ENCODE data around the gene ATP6V1C2. TPM values are rescaled to one million over a fixed set of nuclear protein-coding genes. Genes with fewer than 3 reads are reported as not detected.
A peak's percentile ranks its signal among the peaks of the same experiment; 100 is the strongest.

ATP6V1C2 gene
- total RNA-seq, 1 donor from 2014 or later, result 0.11 TPM

DNA sequence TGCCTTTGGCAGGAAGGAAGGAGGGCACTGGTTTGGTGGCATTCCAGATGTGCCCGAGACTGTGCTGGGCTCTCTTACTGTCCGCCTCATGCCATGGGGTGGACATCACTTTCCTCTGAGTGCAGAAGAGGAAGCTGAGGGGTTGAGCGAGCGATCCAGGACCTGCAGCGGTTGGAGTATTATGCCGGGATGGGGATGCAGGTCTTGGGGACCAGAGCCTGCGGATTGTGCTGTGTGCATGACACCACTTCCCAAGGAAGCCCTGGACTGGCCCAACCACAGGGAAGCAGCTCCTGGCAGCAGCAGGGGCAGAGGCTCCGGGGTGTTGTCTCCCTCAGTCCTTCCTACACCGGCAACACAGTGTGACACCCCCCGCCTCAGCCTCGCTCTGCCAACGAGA lies 44.5 kb downstream of the ATP6V1C2 start:
- H3K9me3 Mint-ChIP-seq, result no peaks in the 10 kb centered on the region
- Histone ChIP-seq H3F3A (ENCODE audit: low read depth) (no peaks in the 10 kb centered on the region), H3K4me2 (no peak overlapping the region), H3K4me1 (peaks cover 10% of the 10 kb centered on the region), H3K27ac (no peak overlapping the region), H3K36me3 (no peaks in the 10 kb centered on the region), H3K27me3 (no peaks in the 10 kb centered on the region), H4K20me1 (ENCODE audit: low read depth) (no peaks in the 10 kb centered on the region), H3K4me3 (no peak overlapping the region), H3K9me3 (ENCODE audit: low read depth) (no peaks in the 10 kb centered on the region), H3K79me2 (ENCODE audit: low read depth) (no peaks in the 10 kb centered on the region), H2AFZ (replicated peaks) (no peak overlapping the region), H3K9ac (no peak overlapping the region)
- H3K4me3 Mint-ChIP-seq, result no peak overlapping the region
- H3K36me3 Mint-ChIP-seq, result no peaks in the 10 kb centered on the region
- H3K27ac Mint-ChIP-seq, result no peak overlapping the region
- peaks cover 17% of the 10 kb centered on the region for H3K4me1 Mint-ChIP-seq
- no peak for DNase-seq (ENCODE audit: low spot score)
- TF ChIP-seq EZH2 (IDR thresholded peaks at IDR 0.05), result no peak
- TF ChIP-seq, protein P1, sequence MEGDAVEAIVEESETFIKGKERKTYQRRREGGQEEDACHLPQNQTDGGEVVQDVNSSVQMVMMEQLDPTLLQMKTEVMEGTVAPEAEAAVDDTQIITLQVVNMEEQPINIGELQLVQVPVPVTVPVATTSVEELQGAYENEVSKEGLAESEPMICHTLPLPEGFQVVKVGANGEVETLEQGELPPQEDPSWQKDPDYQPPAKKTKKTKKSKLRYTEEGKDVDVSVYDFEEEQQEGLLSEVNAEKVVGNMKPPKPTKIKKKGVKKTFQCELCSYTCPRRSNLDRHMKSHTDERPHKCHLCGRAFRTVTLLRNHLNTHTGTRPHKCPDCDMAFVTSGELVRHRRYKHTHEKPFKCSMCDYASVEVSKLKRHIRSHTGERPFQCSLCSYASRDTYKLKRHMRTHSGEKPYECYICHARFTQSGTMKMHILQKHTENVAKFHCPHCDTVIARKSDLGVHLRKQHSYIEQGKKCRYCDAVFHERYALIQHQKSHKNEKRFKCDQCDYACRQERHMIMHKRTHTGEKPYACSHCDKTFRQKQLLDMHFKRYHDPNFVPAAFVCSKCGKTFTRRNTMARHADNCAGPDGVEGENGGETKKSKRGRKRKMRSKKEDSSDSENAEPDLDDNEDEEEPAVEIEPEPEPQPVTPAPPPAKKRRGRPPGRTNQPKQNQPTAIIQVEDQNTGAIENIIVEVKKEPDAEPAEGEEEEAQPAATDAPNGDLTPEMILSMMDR (IDR thresholded peaks at IDR 0.05), result no peak
- TF ChIP-seq EZH2phosphoT487 (IDR thresholded peaks at IDR 0.05), result no peak
- H3K27me3 Mint-ChIP-seq (ENCODE audit: insufficient read depth, low read depth), result peaks cover 2% of the 10 kb centered on the region

DNA sequence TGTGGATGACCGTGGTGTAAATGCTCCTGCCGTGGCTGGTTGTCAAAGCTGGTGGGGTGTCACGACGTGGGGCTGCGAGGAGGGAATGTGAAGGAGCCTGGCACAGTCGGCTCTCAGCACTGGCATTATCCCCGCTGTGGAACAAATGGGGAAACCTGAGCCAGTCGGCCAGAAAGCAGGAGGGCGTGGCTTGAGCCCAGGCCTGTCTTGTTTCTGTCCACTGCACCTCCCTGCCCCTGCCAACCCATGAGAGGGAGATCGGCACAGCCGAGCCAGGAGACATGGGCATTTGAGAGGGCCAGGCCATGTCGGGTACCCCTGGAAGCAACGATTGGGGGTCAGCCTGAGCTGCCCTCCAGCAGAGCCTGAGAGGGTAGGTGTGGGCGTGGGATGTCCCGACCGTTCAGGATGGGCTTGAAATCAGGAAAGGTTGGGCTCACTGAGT lies 46.7 kb downstream of the ATP6V1C2 start:
- H3K36me3 ChIP-seq, result no peaks in the 10 kb centered on the region
- H3K27ac Mint-ChIP-seq, result no peak overlapping the region
- no peak overlapping the region for H3K9ac ChIP-seq
- H3F3A ChIP-seq (ENCODE audit: low read depth), result no peaks in the 10 kb centered on the region
- no peak overlapping the region for H3K4me3 Mint-ChIP-seq
- no peaks in the 10 kb centered on the region for H3K9me3 ChIP-seq (ENCODE audit: low read depth)
- peak overlapping the region; percentile 26 for H2AFZ ChIP-seq (replicated peaks)
- H3K9me3 Mint-ChIP-seq, result no peaks in the 10 kb centered on the region
- peaks cover 10% of the 10 kb centered on the region for H3K4me1 ChIP-seq
- peaks cover 6% of the 10 kb centered on the region for H3K27me3 Mint-ChIP-seq (ENCODE audit: insufficient read depth, low read depth)
- peak; percentile 55 for DNase-seq (ENCODE audit: low spot score)
- H3K4me3 ChIP-seq, result no peak overlapping the region
- H3K27ac ChIP-seq, result no peak overlapping the region
- no peaks in the 10 kb centered on the region for H4K20me1 ChIP-seq (ENCODE audit: low read depth)
- TF ChIP-seq EZH2phosphoT487 (IDR thresholded peaks at IDR 0.05) (no peak), EZH2 (IDR thresholded peaks at IDR 0.05) (no peak)
- TF ChIP-seq, protein P1 (IDR thresholded peaks at IDR 0.05), result no peak
- peaks cover 13% of the 10 kb centered on the region for H3K4me1 Mint-ChIP-seq
- H3K36me3 Mint-ChIP-seq, result no peaks in the 10 kb centered on the region
- H3K27me3 ChIP-seq, result no peaks in the 10 kb centered on the region
- no peaks in the 10 kb centered on the region for H3K79me2 ChIP-seq (ENCODE audit: low read depth)
- no peak overlapping the region for H3K4me2 ChIP-seq

DNA sequence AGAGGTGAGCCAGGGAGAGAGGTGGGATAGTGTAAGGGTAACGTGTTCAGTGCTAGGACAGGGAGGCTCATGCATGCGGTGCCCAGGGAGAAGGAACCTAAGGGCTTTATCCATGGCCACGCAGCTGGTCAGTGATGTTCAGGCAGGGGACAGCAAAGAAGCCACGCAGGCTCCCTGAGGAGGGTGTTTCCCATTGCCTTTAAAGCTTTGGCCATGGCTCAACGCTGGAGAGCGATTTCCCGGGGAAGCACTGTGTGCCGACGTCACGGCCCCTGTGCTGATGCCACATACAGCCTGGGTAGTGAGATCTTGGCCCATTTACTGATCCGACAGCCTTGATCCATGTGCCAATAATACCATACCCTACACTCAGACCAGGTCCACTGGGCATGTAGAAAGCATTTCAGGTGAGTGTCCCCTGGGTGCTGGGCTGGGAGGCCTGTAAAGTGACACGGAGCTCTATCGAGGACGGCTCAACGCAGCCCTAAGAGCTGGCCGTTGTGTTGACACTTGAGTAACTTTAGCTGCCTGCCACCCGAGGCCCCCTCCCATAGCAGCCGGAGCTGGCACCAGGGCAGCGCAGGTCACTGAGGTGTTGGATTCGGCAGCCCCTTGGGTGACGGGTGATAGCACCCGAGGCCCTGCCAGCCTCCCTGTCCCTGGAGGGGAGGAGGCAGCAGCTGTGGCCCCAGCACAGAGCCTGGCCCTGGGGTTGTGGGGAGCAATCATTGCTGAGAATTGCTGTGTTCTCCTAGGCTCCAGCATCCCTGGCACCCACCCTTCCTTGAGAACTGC lies 49.7 kb downstream of the ATP6V1C2 start:
- DNase-seq (ENCODE audit: low spot score), result no peak
- Histone ChIP-seq H3K4me3 (no peak overlapping the region), H3K9ac (no peak overlapping the region), H4K20me1 (ENCODE audit: low read depth) (no peaks in the 10 kb centered on the region), H3K27ac (no peak overlapping the region), H3K4me2 (no peak overlapping the region), H3K27me3 (no peaks in the 10 kb centered on the region), H3K36me3 (no peaks in the 10 kb centered on the region), H3K9me3 (ENCODE audit: low read depth) (no peaks in the 10 kb centered on the region), H2AFZ (replicated peaks) (no peak overlapping the region), H3K4me1 (peaks cover 17% of the 10 kb centered on the region), H3K79me2 (ENCODE audit: low read depth) (no peaks in the 10 kb centered on the region), H3F3A (ENCODE audit: low read depth) (no peaks in the 10 kb centered on the region)
- Mint-ChIP-seq H3K4me1 (peaks cover 12% of the 10 kb centered on the region), H3K27ac (no peak overlapping the region), H3K9me3 (no peaks in the 10 kb centered on the region), H3K4me3 (no peak overlapping the region), H3K27me3 (ENCODE audit: insufficient read depth, low read depth) (peaks cover 7% of the 10 kb centered on the region), H3K36me3 (no peaks in the 10 kb centered on the region)
- TF ChIP-seq EZH2 (IDR thresholded peaks at IDR 0.05) (no peak), EZH2phosphoT487 (IDR thresholded peaks at IDR 0.05) (no peak)
- TF ChIP-seq, protein P1 (IDR thresholded peaks at IDR 0.05), result no peak

Data from neural progenitor cell (in vitro differentiated cells).